NCI-H2107 treated with DMSO at 0.1 percent for 48 hours (cell line): ENCODE results near the gene UNC93B1.
"Not testable (repeated sequence)": the region's sequence is repeated elsewhere in the genome, so short reads cannot be mapped to it uniquely, and the experiment has no call there.

Experiments
- DNase-seq: peaks from one replicate; lab custom pipeline; 2025; ENCODE audit not compliant: unreplicated experiment; lab: John Stamatoyannopoulos, UW

Gene UNC93B1

GRCh38 chr11:67943406-67943805, 60.5 kb downstream of the UNC93B1 start:
- not testable (repeated sequence) for DNase-seq
